ENCODE measurements around the gene BAHCC1.

BAHCC1 gene

DNA sequence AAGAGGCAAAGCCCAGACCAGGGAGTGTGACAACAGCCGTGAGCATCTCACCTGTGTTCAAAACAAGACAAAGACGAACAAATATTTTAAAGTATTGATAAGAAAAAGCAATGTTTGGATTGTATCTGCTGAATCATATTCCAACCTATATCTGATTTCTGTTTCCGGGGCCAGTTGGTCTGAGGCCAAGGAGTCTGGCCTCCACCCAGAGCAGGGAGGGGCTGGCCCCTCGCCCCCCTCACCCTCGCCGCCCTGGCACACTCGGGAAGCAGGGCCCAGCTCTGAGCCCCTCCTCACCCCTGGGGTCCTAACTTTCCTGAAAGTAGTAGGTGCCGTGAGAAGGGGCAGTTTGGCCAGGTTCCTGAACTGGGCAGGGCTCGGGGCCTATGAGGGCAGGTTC, 69.3 kb downstream of the BAHCC1 start:
- DNase-seq: no peak

- no peak for DNase-seq
Measured at GRCh38 chr17:81465910-81466309, 70.7 kb downstream of the BAHCC1 start.

- DNase-seq: no peak
Measured at GRCh38 chr17:81466564-81467472, 71.6 kb downstream of the BAHCC1 start.

- DNase-seq: no peak
Measured at GRCh38 chr17:81468111-81468769, 73.0 kb downstream of the BAHCC1 start.

DNA sequence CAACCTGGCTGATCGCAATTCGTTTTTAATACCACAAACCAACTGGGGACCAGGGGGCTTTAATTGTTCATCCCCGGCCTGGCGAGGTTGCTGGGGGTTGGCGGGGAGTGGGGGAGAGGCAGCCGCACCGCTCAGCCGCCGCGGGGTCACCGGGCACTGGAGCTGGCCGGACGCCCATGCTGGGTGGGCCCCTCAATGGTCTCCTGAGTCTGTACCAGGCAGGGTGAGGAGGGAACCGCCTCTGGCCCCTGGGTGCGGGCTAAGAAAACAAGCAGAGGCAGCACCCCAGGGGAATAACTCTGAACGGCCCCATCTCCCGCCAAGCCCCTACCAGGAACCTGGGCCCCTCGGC, 73.5 kb downstream of the BAHCC1 start:
- no peak for DNase-seq

GRCh38 chr17:81469266-81469665, 74.0 kb downstream of the BAHCC1 start:
- no peak for DNase-seq

DNA sequence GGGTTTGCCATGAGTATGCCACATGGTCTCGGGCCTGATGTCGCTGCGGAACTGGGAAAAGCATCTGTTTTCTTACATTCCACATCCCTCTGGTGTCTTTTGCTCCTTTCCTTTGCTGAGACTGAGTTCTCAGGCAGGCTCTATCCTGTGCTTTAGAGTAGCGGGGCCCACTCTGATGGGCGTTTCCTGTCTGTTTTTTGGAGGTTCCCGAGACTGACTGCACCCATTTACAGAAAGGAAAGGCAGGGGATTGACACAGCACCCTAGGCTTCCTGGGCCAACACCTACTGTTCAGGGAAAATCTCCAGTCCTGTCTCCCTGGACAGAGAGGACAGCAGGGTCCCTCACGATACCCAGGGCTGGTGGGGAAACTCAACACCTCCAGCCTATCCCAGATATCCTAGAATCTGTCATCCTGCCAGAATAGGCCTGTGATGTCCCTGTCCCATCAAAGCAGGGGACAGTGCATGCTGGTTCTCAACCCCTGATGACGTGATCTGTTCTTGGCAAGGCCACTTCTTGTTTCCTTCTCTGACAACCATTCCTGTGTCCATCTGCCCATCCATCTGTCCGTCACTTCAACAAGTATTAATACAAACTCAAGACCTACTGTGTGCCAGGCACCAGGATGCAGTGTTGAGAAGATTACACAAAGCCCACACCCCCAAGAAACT, 75.2 kb downstream of the BAHCC1 start:
- DNase-seq: no peak

GRCh38 chr17:81470944-81471817, 75.9 kb downstream of the BAHCC1 start:
- DNase-seq: no peak

DNA sequence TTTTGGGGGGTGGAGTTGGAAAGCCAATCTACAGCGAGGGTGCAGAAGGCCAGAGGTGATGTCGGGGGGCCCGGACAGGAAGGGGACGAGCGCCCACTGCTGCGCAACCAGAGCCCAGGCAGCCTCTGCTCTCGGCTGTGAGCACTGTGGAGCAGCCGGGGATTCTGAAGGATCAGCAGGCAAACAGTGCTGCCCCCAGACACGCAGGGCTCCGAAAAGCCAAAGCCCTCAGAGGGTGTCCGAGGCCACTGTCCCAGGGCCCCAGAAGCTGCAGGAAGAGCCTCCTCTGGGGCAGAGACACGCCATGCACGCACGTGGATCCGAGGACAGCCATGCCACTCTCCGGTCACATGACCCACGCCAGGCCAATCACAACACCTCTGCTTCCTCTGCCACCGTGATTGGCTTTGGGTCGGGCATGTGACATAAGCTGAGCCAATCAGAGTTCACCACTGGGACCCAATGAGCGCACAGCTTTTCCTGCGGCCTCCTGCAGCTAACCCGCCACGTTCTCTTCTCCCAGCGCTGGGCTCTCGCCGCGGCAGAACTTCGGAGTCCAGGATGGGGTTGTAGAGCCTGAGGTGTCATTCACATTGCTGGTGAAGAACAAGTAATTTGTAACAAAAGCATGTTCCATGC, 76.7 kb downstream of the BAHCC1 start:
- DNase-seq: no peak

- DNase-seq: no peak
Measured at GRCh38 chr17:81473019-81473418, 77.8 kb downstream of the BAHCC1 start.

GRCh38 chr17:81474958-81475357, 79.7 kb downstream of the BAHCC1 start:
- DNase-seq: no peak

DNA sequence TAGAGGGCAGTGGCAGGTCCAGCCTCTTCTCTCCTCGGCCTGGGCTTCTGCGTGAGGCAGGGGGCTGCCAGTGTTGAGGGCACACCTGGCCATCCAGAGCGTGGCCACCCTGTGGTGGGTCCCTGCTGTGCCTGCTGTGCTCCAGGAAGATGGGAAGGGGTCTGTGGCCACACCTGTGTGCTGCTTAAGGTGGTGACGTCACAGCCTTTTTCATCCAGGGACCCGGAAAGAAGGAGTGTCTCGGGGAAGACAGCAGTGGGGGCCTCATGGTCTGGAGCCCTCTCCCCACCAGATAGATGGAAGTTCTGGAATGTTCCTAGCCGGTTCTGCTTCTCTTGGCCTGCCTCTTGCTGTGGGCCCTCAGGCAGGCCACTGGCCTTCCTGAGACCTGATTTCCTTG, 80.8 kb downstream of the BAHCC1 start:
- no peak for DNase-seq

DNA sequence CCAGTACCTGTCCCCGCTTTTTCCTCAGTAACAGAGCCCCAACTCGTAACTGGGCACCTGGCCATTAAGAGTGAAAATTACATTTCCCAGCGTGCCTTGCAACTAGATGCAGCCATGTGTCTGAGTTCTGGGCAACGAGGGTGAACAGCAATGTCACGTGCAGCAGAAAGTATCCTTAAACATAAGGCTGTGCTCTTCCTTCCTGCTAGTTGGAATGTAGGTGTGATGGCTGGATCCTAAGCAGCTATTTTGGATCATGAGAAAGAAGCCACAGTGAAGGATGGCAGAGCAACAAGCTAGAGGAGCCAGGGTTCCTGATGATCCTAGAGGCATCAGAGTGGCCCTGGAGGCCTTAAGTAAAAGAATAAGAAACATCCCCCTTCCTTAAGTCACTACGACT, 81.4 kb downstream of the BAHCC1 start:
- DNase-seq: no peak

DNA sequence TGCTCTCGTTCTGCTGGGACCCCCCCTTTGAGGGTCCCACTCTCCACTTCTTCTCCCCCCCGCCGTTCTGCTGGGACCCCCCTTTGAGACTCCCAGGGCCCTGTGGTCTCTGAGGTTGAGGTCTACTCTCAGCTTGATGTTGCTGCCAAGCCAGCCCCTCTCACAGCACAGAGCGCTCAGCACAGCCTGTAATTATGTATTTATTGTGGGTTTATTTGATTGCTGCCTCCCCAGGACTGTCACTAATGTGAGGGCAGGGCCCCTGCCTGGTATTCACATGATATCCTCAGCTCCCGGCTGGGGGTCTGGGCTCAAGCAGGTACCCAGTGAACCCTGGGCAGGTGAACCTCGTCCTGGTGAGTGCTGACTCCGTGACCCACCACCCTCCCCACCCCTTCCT, 81.9 kb downstream of the BAHCC1 start:
- no peak for DNase-seq

DNA sequence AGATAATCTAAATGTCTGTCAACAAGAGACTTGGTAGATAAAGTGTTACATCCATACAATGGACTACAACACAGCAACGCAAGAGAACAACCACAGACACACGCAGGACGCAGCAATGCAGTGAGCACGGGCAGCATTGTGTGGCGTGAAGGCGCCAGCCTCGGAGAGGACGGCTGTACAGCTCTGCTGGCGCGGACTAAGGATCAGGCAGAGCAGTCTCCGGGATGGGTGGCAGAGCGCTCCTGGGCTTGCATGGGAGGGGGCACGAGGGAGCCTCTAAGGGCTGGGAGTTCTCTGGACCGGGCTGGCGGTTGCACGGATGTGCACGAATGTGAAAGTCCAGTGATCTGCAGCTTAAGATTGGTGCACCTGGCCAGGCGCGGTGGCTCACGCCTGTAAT, 82.9 kb downstream of the BAHCC1 start:
- no peak for DNase-seq

- no peak for DNase-seq
Measured at GRCh38 chr17:81479175-81480071, 84.2 kb downstream of the BAHCC1 start.

DNA sequence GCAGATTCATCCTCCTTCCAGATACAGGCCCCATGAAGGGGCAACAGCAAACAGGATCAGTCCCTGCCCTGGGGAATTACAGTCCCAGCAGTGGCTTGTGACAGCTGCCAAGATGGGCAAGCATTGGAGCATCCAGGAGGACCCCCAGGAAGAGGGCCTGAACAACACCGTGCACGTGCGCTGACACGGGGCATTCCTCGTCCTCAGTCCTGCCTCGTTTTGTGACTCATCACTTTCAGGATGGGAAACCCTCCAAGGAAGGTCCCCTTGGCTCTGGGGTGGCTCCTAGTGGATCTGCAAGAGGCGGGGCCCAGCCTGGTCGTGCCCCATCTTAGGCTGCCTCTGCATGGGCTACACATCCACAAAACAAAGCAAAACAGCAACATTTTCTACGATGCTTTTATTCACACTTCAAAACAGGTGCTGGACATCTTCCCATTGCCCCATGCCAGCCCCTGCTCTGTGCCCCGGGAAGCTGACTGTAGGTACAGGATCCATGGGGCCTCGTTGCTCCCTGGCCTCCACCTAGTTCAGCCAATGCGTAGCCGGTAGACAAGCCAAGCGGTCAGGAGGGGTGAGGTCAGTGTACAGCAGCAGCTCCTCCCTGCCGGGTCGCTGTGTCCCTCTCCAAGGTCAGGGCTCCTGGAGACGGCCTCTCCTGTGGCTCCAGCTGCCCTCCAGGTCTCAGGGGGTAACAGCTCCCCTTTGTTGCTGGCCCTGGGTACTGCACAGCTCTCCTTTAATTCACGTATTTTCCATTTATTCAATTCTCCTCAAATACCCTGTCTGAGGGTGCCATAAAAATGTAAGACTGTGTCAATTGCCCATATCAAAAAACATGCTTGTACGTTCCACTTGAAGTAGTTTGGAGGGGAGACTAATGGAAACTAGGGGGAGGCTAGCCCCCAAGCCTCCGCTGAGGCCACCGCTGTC, 85.1 kb downstream of the BAHCC1 start:
- DNase-seq: no peak

DNA sequence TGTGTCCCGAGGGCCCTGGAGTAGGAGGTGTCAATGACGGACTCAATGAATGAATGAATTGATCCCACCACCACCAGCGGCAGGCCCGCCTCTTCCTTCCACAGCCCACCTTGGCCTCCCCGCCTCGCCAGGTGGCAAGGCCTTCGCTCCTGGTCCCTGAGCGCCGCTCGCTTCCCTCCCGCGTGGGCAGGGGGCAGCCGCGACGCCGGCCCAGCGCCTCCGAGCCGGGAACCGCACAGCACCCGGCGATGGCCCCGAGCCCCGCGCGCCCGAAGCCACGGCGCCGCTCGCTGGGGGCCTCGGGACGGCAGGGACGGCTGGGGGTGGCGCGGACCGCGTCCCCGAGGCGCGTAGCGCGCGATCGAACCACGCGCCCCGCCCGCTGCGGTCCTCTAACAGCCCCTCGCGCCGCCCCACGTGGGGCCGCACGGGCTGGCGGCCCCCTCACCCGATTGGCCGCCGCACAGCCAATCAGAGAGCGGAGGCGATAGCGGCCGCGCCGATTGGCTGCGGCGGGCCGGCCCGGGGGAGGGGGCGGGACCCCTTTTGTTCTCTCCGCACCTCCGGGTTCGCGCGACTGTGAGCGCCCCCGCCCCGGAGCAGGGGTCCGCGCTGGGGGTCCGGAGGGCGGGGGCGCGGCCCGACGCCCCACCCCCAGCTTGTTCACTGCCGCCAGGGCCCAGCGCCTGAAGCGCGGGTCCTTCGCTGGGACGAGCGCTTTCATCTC, 86.0 kb downstream of the BAHCC1 start:
- peak; percentile 49 for DNase-seq

GRCh38 chr17:81481815-81482505, 86.7 kb downstream of the BAHCC1 start:
- no peak for DNase-seq
